Effector CD8-positive, alpha-beta T cell (primary cell): ENCODE data around the gene C1QTNF8.

Source experiments
- DNase-seq: peaks from one replicate; lab custom pipeline; 2025; lab: John Stamatoyannopoulos, UW

Gene C1QTNF8

GRCh38 chr16:1045310-1045992, 50.6 kb downstream of the C1QTNF8 start:
- DNase-seq: no peak

GRCh38 chr16:1044460-1045309, 51.4 kb downstream of the C1QTNF8 start:
- DNase-seq: no peak

GRCh38 chr16:1043881-1044451, 52.1 kb downstream of the C1QTNF8 start:
- no peak for DNase-seq

GRCh38 chr16:1042866-1043265, 53.2 kb downstream of the C1QTNF8 start:
- DNase-seq: no peak

- no peak for DNase-seq
Measured at GRCh38 chr16:1042049-1042744, 53.8 kb downstream of the C1QTNF8 start.

- DNase-seq: no peak
Measured at GRCh38 chr16:1040346-1040745, 55.7 kb downstream of the C1QTNF8 start.

- DNase-seq: no peak
Measured at GRCh38 chr16:1039762-1040161, 56.3 kb downstream of the C1QTNF8 start.

GRCh38 chr16:1038932-1039331, 57.1 kb downstream of the C1QTNF8 start:
- no peak for DNase-seq
